ENCODE data around the gene GRB10.
"Not testable (repeated sequence)": the region's sequence is repeated elsewhere in the genome, so short reads cannot be mapped to it uniquely, and the experiment has no call there.

- TF ChIP-seq EP300 (conservative IDR thresholded peaks at IDR 0.05; ENCODE audit: poor library complexity, severe bottlenecking); CTCF (IDR thresholded peaks at IDR 0.05; ENCODE audit: poor library complexity, severe bottlenecking); RAD21 (conservative IDR thresholded peaks at IDR 0.05): not testable (repeated sequence)
Measured at GRCh38 chr7:50735836-50736235, 46.9 kb downstream of the GRB10 start.
